Fibroblast of the conjunctiva (primary cell): ENCODE results near the gene C11orf52.

ENCODE experiments used
- DNase-seq: peaks from one replicate; pipeline ENCODE4 v3.0.0-alpha.2; 2010; ENCODE audit warnings: low read depth

The C11orf52 gene

GRCh38 chr11:111939836-111940604 is 21.3 kb downstream of the C11orf52 start:
- DNase-seq = peak; percentile 60

- DNase-seq = no peak
These were observed 23.2 kb downstream of the C11orf52 start for GRCh38 chr11:111941963-111942362.

DNA sequence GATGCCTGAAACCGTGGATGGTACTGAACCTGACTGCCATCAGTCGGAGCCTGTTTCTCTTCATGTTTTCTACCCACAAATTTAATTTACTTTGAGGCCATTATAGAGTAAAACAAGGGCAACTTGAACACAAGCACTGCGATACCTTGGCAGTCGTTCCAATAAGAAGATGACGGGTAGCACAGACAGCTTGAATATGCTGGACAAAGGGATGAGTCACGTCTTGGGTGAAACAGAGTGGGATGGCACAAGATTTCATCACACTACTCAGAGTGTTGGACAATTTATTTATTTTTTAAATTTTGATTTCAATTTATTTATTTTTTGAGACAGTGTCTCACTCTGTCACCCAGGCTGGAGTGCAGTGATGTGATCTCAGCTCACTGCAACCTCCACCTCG is 24.1 kb downstream of the C11orf52 start:
- peak; percentile 90 for DNase-seq

- peak; percentile 78 for DNase-seq
These were observed 25.4 kb downstream of the C11orf52 start for GRCh38 chr11:111944139-111944538.

DNA sequence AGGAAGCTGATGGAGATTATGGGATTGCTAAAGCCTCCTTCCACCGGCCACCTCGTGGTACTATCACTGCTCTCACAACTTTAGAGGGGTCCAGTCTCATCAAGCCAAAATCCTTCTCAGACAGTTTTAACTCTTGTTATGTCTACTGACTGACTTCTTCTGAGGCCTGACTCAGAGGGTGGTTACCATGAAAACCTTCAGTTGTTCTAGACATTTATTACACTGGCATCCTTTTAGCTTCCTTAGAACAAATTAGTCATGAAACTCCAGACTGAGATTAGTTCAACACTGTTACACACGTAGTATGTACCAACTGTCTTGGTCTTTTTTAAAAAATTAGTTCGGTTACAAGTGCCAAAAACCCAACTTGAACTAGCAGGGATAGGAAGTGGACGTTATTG is 25.9 kb downstream of the C11orf52 start:
- DNase-seq = peak; percentile 86

GRCh38 chr11:111945198-111945597 is 26.5 kb downstream of the C11orf52 start:
- DNase-seq = no peak

- DNase-seq = no peak
These were observed 27.8 kb downstream of the C11orf52 start for GRCh38 chr11:111946499-111946898.

DNA sequence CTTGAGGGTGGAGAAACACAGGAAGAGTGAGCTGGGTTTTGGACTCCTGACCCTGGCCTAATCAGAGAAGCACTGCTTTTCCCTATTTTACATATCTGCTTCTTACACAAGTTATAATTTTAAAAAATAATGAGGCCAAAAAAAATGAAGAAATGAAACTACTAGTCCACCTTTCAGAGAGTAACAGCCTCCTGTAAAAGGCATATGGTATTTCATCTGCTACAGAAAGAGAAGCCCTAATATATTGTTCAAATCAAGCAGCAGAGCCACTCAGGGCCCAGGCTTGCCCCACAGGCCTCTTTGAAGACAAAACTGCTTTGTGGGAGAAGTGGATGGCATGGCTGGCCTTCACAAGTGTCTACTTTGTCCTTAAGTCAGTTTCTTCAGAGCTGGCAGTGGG is 28.4 kb downstream of the C11orf52 start:
- no peak for DNase-seq

GRCh38 chr11:111949519-111950426 is 31.1 kb downstream of the C11orf52 start:
- no peak for DNase-seq

DNA sequence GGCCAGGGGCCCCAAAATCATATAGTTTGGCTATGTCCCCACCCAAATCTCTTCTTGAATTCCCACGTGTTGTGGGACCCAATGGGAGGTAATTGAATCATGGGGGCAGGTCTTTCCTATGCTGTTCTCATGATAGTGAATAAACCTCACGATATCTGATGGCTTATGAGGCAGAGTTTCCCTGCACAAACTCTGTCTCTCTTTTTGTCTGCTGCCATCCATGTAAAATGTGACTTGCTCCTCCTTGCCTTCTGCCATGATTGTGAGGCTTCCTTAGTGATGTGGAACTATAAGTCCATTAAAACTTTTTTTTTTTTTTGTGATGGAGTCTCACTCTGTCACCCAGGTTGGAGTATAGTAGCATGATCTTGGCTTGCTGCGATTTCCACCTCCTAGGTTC is 32.9 kb downstream of the C11orf52 start:
- no peak for DNase-seq

GRCh38 chr11:111954154-111954553 is 35.4 kb downstream of the C11orf52 start:
- DNase-seq = no peak

DNA sequence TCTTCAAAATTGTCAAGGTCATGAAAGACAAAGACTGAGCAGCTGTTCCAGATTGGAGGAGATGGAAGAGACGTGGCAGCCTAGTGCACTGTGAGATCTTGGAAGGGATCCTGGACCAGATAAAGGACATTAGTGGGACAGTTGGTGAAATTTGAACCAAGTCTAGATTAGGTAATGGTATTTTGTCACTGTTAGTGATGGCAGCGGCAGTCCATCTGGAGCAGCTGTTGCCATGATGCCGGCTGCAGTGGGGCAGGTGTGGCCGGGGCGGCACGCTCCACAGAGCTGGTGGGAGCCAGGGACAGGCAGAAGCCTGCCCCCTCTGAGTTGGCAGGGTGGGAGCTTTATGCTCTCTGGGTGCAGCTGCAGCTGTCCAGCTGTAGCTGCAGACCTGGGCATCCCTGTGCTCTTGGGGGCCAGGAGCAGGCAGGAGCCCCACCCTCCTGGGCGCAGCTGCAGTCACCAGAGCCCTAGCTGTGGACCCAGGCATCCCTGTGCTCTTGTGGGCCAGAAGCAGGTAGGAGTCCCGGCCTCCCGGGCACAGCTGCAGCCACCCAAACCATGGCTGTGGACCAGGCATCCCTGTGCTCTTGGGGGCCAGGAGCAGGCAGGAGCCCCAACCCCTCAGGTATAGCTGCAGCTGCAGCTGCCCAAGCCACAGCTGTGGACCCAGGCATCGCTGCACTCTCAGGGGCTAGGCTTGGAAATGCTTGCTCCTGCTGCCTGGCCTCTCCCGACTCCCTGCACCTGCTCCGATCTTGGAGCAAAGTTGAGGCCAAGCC is 39.1 kb downstream of the C11orf52 start:
- no peak for DNase-seq

GRCh38 chr11:111960916-111961315 is 42.2 kb downstream of the C11orf52 start:
- DNase-seq = no peak

GRCh38 chr11:111961389-111962300 is 42.9 kb downstream of the C11orf52 start:
- no peak for DNase-seq

- no peak for DNase-seq
These were observed 45.2 kb downstream of the C11orf52 start for GRCh38 chr11:111963931-111964340.

DNA sequence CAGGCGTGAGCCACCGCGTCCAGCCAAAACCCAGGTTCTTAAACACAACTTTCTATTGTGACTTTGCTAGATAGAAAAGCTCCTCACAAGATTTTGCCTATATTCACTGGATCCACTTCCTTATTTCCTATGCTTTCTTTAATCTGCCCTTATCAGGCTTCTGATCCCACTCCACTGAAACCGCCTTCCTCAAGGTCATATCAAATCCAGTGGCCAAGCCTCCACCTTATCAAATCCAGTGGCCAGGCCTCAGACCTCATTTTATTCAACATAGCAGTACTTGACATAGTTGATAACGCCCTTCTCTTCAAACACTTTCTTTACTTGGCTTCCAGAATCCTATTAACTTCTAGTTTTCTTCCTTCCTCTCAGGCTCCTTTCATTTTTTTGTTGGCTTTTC is 48.0 kb downstream of the C11orf52 start:
- DNase-seq = no peak

DNA sequence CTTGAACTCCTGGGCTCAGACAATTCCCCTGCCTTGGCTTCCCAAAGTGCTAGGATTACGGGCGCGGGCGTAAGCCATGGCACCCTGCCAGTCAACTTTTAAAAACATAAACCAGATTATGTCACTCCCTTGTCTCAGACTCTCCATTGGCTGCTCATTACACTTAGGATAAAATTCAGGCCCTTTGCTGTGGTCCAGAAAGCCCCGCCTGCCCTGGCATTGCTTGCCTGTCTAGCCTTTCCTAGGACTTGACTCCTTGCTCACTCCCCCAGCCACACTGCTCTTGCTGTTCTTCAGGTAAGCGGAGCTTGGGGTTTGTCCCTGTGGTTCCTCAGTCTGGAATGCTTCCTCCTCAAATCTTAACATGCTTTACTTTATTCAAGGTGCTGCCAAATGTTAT is 48.9 kb downstream of the C11orf52 start:
- no peak for DNase-seq

DNA sequence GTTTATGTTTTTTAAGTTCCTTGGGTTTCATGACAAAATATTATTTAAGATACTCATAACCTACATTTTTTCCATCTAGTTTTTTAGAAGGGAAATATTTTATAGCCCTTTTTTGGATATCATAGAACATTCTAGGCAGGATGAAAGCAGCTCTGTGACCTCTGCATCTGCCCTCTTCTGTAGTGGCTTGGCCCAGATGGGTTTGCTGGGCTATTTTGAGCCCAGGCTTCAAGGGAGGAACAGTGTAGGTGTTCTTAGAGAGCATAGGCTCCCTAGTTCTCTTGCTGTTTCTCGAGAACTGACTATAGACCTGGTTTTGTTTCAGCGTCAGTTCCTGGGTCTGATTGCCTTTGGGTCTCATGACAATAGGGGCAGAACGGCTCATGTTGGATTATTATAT is 50.6 kb downstream of the C11orf52 start:
- no peak for DNase-seq

GRCh38 chr11:111974446-111974845 is 55.7 kb downstream of the C11orf52 start:
- no peak for DNase-seq

DNA sequence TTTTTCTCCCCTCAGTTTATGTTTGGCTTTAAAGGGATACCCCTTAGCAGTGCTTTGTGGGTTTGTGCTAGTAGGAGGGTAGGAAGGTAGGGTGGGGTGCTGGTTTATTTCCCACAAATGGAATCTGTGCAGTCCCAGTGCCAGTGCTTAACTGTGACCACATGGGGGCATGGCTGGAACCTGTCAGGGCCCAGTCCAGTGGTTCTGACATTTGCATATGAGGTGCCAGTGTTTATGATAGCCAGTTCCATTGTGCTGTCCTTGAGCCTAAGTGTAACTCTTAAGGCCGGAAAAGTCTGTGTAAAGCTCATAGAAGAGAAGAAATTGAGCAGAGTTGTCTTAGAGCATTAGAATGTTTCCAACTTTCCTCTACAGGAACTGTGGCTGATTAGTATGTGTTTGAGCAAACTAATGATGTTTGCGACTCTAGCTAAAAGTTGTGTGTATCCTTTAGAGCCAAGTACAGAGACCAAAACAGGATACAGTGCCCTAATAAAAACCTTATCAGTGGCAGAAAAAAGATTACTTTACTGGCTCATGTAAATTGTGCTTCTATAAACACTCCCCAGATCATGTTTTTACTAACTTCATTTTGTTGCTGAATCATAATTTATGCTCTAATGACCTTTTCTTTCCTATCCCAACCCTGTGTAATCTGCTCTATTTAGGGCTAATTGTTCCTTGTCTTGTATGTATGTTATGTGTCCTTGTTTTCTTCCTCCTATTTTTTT is 56.5 kb downstream of the C11orf52 start:
- no peak for DNase-seq
